ENCODE measurements around the gene SAG.
"Not testable (repeated sequence)": the region's sequence is repeated elsewhere in the genome, so short reads cannot be mapped to it uniquely, and the experiment has no call there.

The SAG gene

GRCh38 chr2:233358947-233359346 lies 51.3 kb downstream of the SAG start:
- DNase-seq, result no peak

- no peak for DNase-seq
Observed at GRCh38 chr2:233359823-233360222, 52.2 kb downstream of the SAG start.

GRCh38 chr2:233360771-233361176 lies 53.2 kb downstream of the SAG start:
- DNase-seq, result no peak

GRCh38 chr2:233361297-233361696 lies 53.7 kb downstream of the SAG start:
- DNase-seq, result no peak

- no peak for DNase-seq
Observed at GRCh38 chr2:233362742-233363141, 55.1 kb downstream of the SAG start.

- no peak for DNase-seq
Observed at GRCh38 chr2:233363744-233364235, 56.2 kb downstream of the SAG start.

- no peak for DNase-seq
Observed at GRCh38 chr2:233365861-233366520, 58.4 kb downstream of the SAG start.

- no peak for DNase-seq
Observed at GRCh38 chr2:233367586-233367985, 60.0 kb downstream of the SAG start.

GRCh38 chr2:233368756-233369155 lies 61.1 kb downstream of the SAG start:
- DNase-seq, result no peak

GRCh38 chr2:233369462-233369861 lies 61.8 kb downstream of the SAG start:
- no peak for DNase-seq

- no peak for DNase-seq
Observed at GRCh38 chr2:233369897-233370685, 62.5 kb downstream of the SAG start.

GRCh38 chr2:233371641-233372040 lies 64.0 kb downstream of the SAG start:
- no peak for DNase-seq

GRCh38 chr2:233372855-233373254 lies 65.2 kb downstream of the SAG start:
- no peak for DNase-seq

- no peak for DNase-seq
Observed at GRCh38 chr2:233373316-233373715, 65.7 kb downstream of the SAG start.

- not testable (repeated sequence) for DNase-seq
Observed at GRCh38 chr2:233374776-233375175, 67.2 kb downstream of the SAG start.

- no peak for DNase-seq
Observed at GRCh38 chr2:233375490-233376314, 68.1 kb downstream of the SAG start.

GRCh38 chr2:233379034-233379433 lies 71.4 kb downstream of the SAG start:
- DNase-seq, result no peak

GRCh38 chr2:233379441-233379840 lies 71.8 kb downstream of the SAG start:
- DNase-seq, result no peak

- no peak for DNase-seq
Observed at GRCh38 chr2:233380132-233380895, 72.7 kb downstream of the SAG start.

- no peak for DNase-seq
Observed at GRCh38 chr2:233380995-233381637, 73.5 kb downstream of the SAG start.

- no peak for DNase-seq
Observed at GRCh38 chr2:233381638-233381995, 74.0 kb downstream of the SAG start.

- no peak for DNase-seq
Observed at GRCh38 chr2:233384015-233384414, 76.4 kb downstream of the SAG start.

Measured in Kasumi-1 (cell line).